Endothelial cell (in vitro differentiated cells): ENCODE data around the gene SLC7A5. TPM values are rescaled to one million over a fixed set of nuclear protein-coding genes. Genes with fewer than 3 reads are reported as not detected.

ENCODE experiments used
- DNase-seq: peaks from one replicate; pipeline ENCODE4 v3.0.0; 2021; ENCODE audit warnings: low spot score
- H3K27ac Mint-ChIP-seq: one replicate; pipeline ENCODE4 v1.8.0; 2021; ENCODE audit warnings: mixed read lengths, inconsistent platforms; ENCODE audit not compliant: unreplicated experiment
- H3K27me3 Mint-ChIP-seq: one replicate; pipeline ENCODE4 v1.8.0; 2021; ENCODE audit warnings: mild to moderate bottlenecking, moderate library complexity, mixed read lengths, inconsistent platforms; ENCODE audit not compliant: unreplicated experiment
- H3K36me3 Mint-ChIP-seq: one replicate; pipeline ENCODE4 v1.8.0; 2021; ENCODE audit warnings: mild to moderate bottlenecking, low read depth, mixed read lengths, inconsistent platforms; ENCODE audit not compliant: unreplicated experiment
- H3K4me1 Mint-ChIP-seq: one replicate; pipeline ENCODE4 v1.8.0; 2021; ENCODE audit warnings: mild to moderate bottlenecking, mixed read lengths, inconsistent platforms; ENCODE audit not compliant: unreplicated experiment
- H3K4me3 Mint-ChIP-seq: one replicate; pipeline ENCODE4 v1.8.0; 2021; ENCODE audit warnings: mild to moderate bottlenecking, mixed read lengths, inconsistent platforms; ENCODE audit not compliant: unreplicated experiment
- H3K9me3 Mint-ChIP-seq: one replicate; pipeline ENCODE4 v1.8.0; 2021; ENCODE audit warnings: mixed read lengths, inconsistent platforms; ENCODE audit not compliant: unreplicated experiment
- microRNA-seq: library from miRNA; unstranded; fragments of <30 nt; microRNA quantifications from one replicate; pipeline ENCODE4, GENCODE V29; 2020; ENCODE audit not compliant: unreplicated experiment
- total RNA-seq: library from RNA; stranded (reverse); fragmentation: NEBNext Ultra II Directional; extraction: Animal tissue kit (Norgen Biotek cat#: 25700); gene quantifications from one replicate; pipeline ENCODE4 v1.2.1, GENCODE V29; 2021; ENCODE audit not compliant: unreplicated experiment
- TF ChIP-seq, protein P1 (sequence below): fragments of 200-600 bp; sonication (generic); IDR thresholded peaks from one replicate; pipeline ENCODE4 v1.5.0; 2021; ENCODE audit warnings: antibody characterized with exemption; ENCODE audit not compliant: unreplicated experiment

The SLC7A5 gene
- total RNA-seq, 1 donor from 2014 or later = 18.8 TPM

DNA sequence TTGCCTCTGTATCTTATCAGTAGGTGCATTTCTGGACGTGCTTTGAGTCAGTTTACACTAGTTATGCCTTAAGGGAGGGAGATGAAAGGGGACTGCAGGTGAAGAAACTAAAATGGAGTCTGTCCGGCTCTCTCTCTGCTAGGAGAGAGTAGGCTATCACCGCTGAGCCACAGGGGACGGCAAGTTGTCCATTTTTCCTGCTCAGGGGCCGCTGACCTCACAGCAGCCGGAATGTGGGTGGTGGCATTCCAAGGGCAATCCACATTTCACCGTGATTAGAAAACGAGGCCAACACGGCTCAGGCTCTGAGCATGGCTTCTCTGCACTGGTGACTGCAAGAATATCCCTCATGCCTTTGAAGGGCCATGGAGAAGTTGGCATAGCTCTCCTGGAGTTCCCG is 84.5 kb downstream of the SLC7A5 start:
- TF ChIP-seq, protein P1, sequence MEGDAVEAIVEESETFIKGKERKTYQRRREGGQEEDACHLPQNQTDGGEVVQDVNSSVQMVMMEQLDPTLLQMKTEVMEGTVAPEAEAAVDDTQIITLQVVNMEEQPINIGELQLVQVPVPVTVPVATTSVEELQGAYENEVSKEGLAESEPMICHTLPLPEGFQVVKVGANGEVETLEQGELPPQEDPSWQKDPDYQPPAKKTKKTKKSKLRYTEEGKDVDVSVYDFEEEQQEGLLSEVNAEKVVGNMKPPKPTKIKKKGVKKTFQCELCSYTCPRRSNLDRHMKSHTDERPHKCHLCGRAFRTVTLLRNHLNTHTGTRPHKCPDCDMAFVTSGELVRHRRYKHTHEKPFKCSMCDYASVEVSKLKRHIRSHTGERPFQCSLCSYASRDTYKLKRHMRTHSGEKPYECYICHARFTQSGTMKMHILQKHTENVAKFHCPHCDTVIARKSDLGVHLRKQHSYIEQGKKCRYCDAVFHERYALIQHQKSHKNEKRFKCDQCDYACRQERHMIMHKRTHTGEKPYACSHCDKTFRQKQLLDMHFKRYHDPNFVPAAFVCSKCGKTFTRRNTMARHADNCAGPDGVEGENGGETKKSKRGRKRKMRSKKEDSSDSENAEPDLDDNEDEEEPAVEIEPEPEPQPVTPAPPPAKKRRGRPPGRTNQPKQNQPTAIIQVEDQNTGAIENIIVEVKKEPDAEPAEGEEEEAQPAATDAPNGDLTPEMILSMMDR = no peak
- H3K36me3 Mint-ChIP-seq = no peaks in the 10 kb centered on the region
- no peak for DNase-seq
- H3K4me3 Mint-ChIP-seq = no peak overlapping the region
- peaks cover 6% of the 10 kb centered on the region for H3K27me3 Mint-ChIP-seq
- peaks cover 14% of the 10 kb centered on the region for H3K4me1 Mint-ChIP-seq
- H3K27ac Mint-ChIP-seq = no peak overlapping the region
- no peaks in the 10 kb centered on the region for H3K9me3 Mint-ChIP-seq

DNA sequence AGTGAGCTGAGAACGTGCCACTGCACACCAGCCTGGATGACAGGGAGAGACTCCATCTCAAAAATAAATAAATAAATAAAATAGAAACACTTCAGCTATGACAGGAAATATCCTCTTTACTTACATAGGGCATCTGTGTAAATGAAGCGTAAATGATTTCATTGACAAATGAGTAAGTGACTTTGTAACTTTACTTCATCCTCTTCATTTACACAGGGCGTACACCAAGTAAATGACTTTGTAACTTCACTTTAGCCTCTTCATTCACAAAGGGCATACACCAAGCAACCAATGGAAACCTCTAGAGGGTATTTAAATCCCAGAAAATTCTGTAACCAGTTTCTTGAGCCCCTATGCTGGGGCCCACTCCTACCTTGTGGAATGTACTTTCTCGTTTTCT is 87.3 kb downstream of the SLC7A5 start:
- TF ChIP-seq, protein P1 = no peak
- no peak overlapping the region for H3K4me3 Mint-ChIP-seq
- no peak for DNase-seq
- H3K27ac Mint-ChIP-seq = no peak overlapping the region
- no peaks in the 10 kb centered on the region for H3K36me3 Mint-ChIP-seq
- H3K9me3 Mint-ChIP-seq = no peaks in the 10 kb centered on the region
- peaks cover 6% of the 10 kb centered on the region for H3K27me3 Mint-ChIP-seq
- H3K4me1 Mint-ChIP-seq = peaks cover 20% of the 10 kb centered on the region

DNA sequence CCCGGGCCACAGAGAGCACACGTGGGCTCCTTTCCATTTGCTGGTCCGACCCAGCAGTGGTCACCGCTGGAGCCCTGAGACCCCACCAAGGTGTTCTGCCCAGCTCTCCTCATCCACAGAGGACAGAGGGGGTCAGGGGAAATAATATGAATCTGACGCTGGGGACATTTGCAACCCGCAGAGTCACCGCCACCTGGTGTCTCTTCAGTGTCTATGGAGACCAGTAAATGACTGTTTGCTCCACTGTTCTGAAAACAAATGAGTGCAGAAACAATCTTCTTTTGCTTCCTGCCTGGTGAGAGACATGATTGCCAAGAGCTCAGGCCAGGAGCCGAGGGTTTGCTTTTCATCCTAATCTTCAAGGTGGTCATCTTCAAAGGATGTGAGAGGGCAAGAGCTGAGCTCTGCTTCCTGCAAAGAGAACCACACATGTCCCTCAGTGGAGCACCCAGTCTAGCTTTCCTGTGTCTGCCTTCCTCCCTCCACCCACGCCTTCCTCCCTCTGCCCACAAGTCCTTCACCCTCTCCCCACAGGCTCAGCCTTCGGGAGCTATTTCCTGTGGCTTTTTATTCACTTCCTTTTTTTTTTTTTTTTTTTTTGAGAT is 88.8 kb downstream of the SLC7A5 start:
- DNase-seq = peak; percentile 28
- Mint-ChIP-seq H3K27me3 (peaks cover 2% of the 10 kb centered on the region), H3K4me1 (peaks cover 20% of the 10 kb centered on the region), H3K4me3 (no peak overlapping the region), H3K9me3 (no peaks in the 10 kb centered on the region), H3K36me3 (no peaks in the 10 kb centered on the region), H3K27ac (peak overlapping the region; percentile 95)
- TF ChIP-seq, protein P1 = no peak

Small RNAs within 50 kb of the gene (microRNA-seq; reads per million reads assigned to microRNA genes)
- gene MIR6775 = 0.28 reads per million

Other genes starting within 250 kb of the SLC7A5 start
- gene KLHDC4, start 103.5 kb downstream of the SLC7A5 start, total RNA-seq = 43.4 TPM
- gene CA5A, start 67.0 kb upstream of the SLC7A5 start, total RNA-seq = not detected
- gene BANP, start 81.9 kb upstream of the SLC7A5 start, total RNA-seq = 33.3 TPM